SK-N-SH (cell line): Measurements from ENCODE around the gene BCAS4.

Source experiments
- CTCF ChIP-seq: fragments of 200-600 bp; sonication (generic); IDR thresholded peaks from 2 replicates; pipeline ENCODE4 v1.6.1; 2017; ENCODE audit warnings: antibody characterized with exemption, mild to moderate bottlenecking, moderate library complexity
- RAD21 ChIP-seq: IDR thresholded peaks from 2 replicates; pipeline ENCODE4 v1.6.1; 2012; ENCODE audit warnings: mild to moderate bottlenecking, low read length
- TAF1 ChIP-seq: IDR thresholded peaks from 2 replicates; pipeline ENCODE4 v1.6.1; 2012; ENCODE audit warnings: low read depth, mild to moderate bottlenecking, low read length, moderate library complexity, borderline replicate concordance
- TCF12 ChIP-seq: IDR thresholded peaks from 2 replicates; pipeline ENCODE4 v1.4.0; 2012
- TEAD4 ChIP-seq: IDR thresholded peaks from 2 replicates; pipeline ENCODE4 v1.4.0; 2012; ENCODE audit warnings: mild to moderate bottlenecking, borderline replicate concordance; ENCODE audit not compliant: insufficient read depth
- ZBTB33 ChIP-seq: IDR thresholded peaks from 2 replicates; pipeline ENCODE4 v1.4.0; 2012; ENCODE audit warnings: low read depth, borderline replicate concordance
- TF ChIP-seq, protein P1 (sequence below): IDR thresholded peaks from 2 replicates; pipeline ENCODE4 v1.6.1; 2012; ENCODE audit warnings: mild to moderate bottlenecking, low read depth, low read length, moderate library complexity

DNA sequence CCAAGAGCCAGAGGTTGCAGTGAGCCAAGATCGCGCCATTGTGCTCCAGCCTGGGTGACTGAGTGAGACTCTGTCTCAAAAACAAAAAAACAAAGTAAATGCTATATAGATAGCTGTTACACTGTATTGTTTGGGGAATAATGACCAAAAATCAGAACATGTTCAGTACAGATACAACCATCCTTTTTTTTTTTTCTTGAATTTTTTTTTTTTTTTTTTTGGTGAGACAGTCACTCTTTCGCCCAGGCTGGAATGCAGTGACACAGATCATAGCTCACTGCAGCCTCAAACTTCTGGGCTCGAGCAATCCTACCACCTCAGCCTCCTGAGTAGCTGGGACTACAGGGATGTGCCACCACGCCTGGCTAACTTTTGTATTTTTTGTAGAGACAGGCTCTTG is 63.7 kb downstream of the BCAS4 start:
- no peak for TF ChIP-seq TCF12
- TF ChIP-seq TAF1 = no peak
- TF ChIP-seq ZBTB33 = no peak
- no peak for TF ChIP-seq CTCF
- TF ChIP-seq, protein P1, sequence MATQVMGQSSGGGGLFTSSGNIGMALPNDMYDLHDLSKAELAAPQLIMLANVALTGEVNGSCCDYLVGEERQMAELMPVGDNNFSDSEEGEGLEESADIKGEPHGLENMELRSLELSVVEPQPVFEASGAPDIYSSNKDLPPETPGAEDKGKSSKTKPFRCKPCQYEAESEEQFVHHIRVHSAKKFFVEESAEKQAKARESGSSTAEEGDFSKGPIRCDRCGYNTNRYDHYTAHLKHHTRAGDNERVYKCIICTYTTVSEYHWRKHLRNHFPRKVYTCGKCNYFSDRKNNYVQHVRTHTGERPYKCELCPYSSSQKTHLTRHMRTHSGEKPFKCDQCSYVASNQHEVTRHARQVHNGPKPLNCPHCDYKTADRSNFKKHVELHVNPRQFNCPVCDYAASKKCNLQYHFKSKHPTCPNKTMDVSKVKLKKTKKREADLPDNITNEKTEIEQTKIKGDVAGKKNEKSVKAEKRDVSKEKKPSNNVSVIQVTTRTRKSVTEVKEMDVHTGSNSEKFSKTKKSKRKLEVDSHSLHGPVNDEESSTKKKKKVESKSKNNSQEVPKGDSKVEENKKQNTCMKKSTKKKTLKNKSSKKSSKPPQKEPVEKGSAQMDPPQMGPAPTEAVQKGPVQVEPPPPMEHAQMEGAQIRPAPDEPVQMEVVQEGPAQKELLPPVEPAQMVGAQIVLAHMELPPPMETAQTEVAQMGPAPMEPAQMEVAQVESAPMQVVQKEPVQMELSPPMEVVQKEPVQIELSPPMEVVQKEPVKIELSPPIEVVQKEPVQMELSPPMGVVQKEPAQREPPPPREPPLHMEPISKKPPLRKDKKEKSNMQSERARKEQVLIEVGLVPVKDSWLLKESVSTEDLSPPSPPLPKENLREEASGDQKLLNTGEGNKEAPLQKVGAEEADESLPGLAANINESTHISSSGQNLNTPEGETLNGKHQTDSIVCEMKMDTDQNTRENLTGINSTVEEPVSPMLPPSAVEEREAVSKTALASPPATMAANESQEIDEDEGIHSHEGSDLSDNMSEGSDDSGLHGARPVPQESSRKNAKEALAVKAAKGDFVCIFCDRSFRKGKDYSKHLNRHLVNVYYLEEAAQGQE = no peak
- no peak for TF ChIP-seq RAD21
- no peak for TF ChIP-seq TEAD4
